Keratinocyte (primary cell): ENCODE measurements around the gene HSD17B1. TPM values are rescaled to one million over a fixed set of nuclear protein-coding genes. Genes with fewer than 3 reads are reported as not detected.
A peak's percentile ranks its signal among the peaks of the same experiment; 100 is the strongest.

Source experiments
- DNase-seq: peaks from one replicate; pipeline ENCODE4 v3.0.0-alpha.2; 2011; ENCODE audit warnings: low read depth, missing footprints, low spot score
- FAIRE-seq: peaks from 2 replicates; lab custom pipeline; 2011; peaks lifted over from hg19 to GRCh38; lab: Jason Lieb, UNC
- H2AFZ ChIP-seq: 2 replicates; pipeline ENCODE4 v1.6.0; 2012; ENCODE audit warnings: low read length, control low read depth, inconsistent platforms; ENCODE audit not compliant: control insufficient read depth
- H3K27ac ChIP-seq: 2 replicates; pipeline ENCODE4 v1.5.1; 2011; ENCODE audit warnings: low read length; ENCODE audit not compliant: control insufficient read depth, insufficient read depth
- H3K27me3 ChIP-seq: 3 replicates; pipeline ENCODE4 v1.6.0; 2011; ENCODE audit warnings: low read length; ENCODE audit not compliant: control insufficient read depth, insufficient read depth; ENCODE audit errors: extremely low read depth
- H3K36me3 ChIP-seq, 2 experiments: 2 replicates in 1 of 2; 3 replicates in 1 of 2; pipeline ENCODE4 v1.5.1; 2011; ENCODE audit warnings: low read length in 2 of 2, mild to moderate bottlenecking in 1 of 2; ENCODE audit not compliant: control insufficient read depth in 2 of 2, insufficient read depth in 2 of 2; ENCODE audit errors: extremely low read depth in 1 of 2
- H3K4me1 ChIP-seq: 3 replicates; pipeline ENCODE4 v1.5.1; 2011; ENCODE audit warnings: low read length; ENCODE audit not compliant: control insufficient read depth, insufficient read depth; ENCODE audit errors: extremely low read depth
- H3K4me2 ChIP-seq: 3 replicates; pipeline ENCODE4 v1.6.0; 2011; ENCODE audit warnings: low read depth, low read length; ENCODE audit not compliant: control insufficient read depth, insufficient read depth; ENCODE audit errors: extremely low read depth
- H3K4me3 ChIP-seq, 3 experiments: fragments of 200-600 bp in 1 of 3; sonication (generic) in 1 of 3; 2 replicates in 2 of 3; 3 replicates in 1 of 3; pipeline ENCODE4 v1.5.1; 2011 to 2016; ENCODE audit warnings: low read length in 3 of 3, mild to moderate bottlenecking in 3 of 3, control low read depth in 2 of 3, inconsistent platforms in 1 of 3, low read depth in 1 of 3, mixed read lengths in 1 of 3, mixed run types in 1 of 3, moderate library complexity in 1 of 3; ENCODE audit not compliant: control insufficient read depth in 2 of 3, insufficient read depth in 2 of 3; ENCODE audit errors: extremely low read depth in 1 of 3
- H3K79me2 ChIP-seq: 2 replicates; pipeline ENCODE4 v1.6.0; 2012; ENCODE audit warnings: low read length; ENCODE audit not compliant: control insufficient read depth, insufficient read depth
- H3K9ac ChIP-seq: 3 replicates; pipeline ENCODE4 v1.6.0; 2011; ENCODE audit warnings: low read length; ENCODE audit not compliant: control insufficient read depth, insufficient read depth; ENCODE audit errors: extremely low read depth
- H3K9me1 ChIP-seq: 3 replicates; pipeline ENCODE4 v1.6.0; 2011; ENCODE audit warnings: low read length; ENCODE audit not compliant: control insufficient read depth, insufficient read depth; ENCODE audit errors: extremely low read depth
- H3K9me3 ChIP-seq: 2 replicates; pipeline ENCODE4 v1.5.1; 2012; ENCODE audit warnings: low read depth, low read length; ENCODE audit not compliant: control insufficient read depth
- H4K20me1 ChIP-seq: 3 replicates; pipeline ENCODE4 v1.6.0; 2011; ENCODE audit warnings: low read length; ENCODE audit not compliant: control insufficient read depth, insufficient read depth; ENCODE audit errors: extremely low read depth
- EZH2 ChIP-seq: IDR thresholded peaks from one replicate; pipeline ENCODE4 v1.6.1; 2012; ENCODE audit warnings: inconsistent platforms, mild to moderate bottlenecking, low read length, moderate library complexity
- dilution Hi-C: fragments of 300-500 bp; cut with MboI; formaldehyde crosslinking; loops from one replicate; pipeline ENCODE4 v1.7.0; 2020; ENCODE audit warnings: low sequenced_read_pairs; ENCODE audit not compliant: extremely low pct_ligation_motif_present
- polyA plus RNA-seq, 5 experiments: library from polyadenylated mRNA; depleted of rRNA in 3 of 5; stranded (reverse) in 3 of 5; stranded (forward) in 1 of 5; unstranded in 1 of 5; fragments of >200 nt; gene quantifications; 1 replicate in 1 of 5; 2 replicates in 3 of 5; 3 replicates in 1 of 5; pipeline versions ENCODE4 v1.2.1 to v1.2.3, GENCODE V29; 2011 to 2012; ENCODE audit warnings: missing spikeins in 2 of 5, low read depth in 1 of 5, low replicate concordance in 1 of 5
- TF ChIP-seq, protein P1 (sequence below), 3 experiments: IDR thresholded peaks in 1 of 3; conservative IDR thresholded peaks in 1 of 3; optimal IDR thresholded peaks in 1 of 3; 2 replicates in 2 of 3; 3 replicates in 1 of 3; pipeline versions ENCODE3 to v1.5.1; 2011; ENCODE audit warnings: low read length in 3 of 3, mild to moderate bottlenecking in 3 of 3, moderate library complexity in 2 of 3, control low read depth in 1 of 3, inconsistent platforms in 1 of 3; ENCODE audit not compliant: insufficient read depth in 2 of 3; ENCODE audit errors: extremely low read depth in 1 of 3

HSD17B1 gene
- polyA plus RNA-seq, 1 donor (not counting 4 experiments of a cell fraction or from before 2014, with no cell fraction given) = 5.3 TPM

GRCh38 chr17:42553161-42553818 is 567 bp downstream of the HSD17B1 start:
- Histone ChIP-seq H3K4me1 (peaks cover 22% of the 10 kb centered on the region), H3K27me3 (no peaks in the 10 kb centered on the region), H3K27ac (peak overlapping the region; percentile 54), H3K36me3 (no peaks in the 10 kb centered on the region), H3K4me3 (peak overlapping the region; percentile 71 to 82 (median 80)), H3K9ac (peak overlapping the region; percentile 78), H3K9me3 (no peaks in the 10 kb centered on the region), H3K9me1 (no peaks in the 10 kb centered on the region), H3K4me2 (peak overlapping the region; percentile 86), H4K20me1 (no peaks in the 10 kb centered on the region), H2AFZ (peak overlapping the region; percentile 63), H3K79me2 (peaks cover 13% of the 10 kb centered on the region)
- dilution Hi-C loops = no loop called here
- no peak for TF ChIP-seq EZH2
- TF ChIP-seq, protein P1, sequence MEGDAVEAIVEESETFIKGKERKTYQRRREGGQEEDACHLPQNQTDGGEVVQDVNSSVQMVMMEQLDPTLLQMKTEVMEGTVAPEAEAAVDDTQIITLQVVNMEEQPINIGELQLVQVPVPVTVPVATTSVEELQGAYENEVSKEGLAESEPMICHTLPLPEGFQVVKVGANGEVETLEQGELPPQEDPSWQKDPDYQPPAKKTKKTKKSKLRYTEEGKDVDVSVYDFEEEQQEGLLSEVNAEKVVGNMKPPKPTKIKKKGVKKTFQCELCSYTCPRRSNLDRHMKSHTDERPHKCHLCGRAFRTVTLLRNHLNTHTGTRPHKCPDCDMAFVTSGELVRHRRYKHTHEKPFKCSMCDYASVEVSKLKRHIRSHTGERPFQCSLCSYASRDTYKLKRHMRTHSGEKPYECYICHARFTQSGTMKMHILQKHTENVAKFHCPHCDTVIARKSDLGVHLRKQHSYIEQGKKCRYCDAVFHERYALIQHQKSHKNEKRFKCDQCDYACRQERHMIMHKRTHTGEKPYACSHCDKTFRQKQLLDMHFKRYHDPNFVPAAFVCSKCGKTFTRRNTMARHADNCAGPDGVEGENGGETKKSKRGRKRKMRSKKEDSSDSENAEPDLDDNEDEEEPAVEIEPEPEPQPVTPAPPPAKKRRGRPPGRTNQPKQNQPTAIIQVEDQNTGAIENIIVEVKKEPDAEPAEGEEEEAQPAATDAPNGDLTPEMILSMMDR (optimal IDR thresholded peaks at IDR 0.05 in 1 of 3, IDR thresholded peaks at IDR 0.05 in 1 of 3, conservative IDR thresholded peaks at IDR 0.05 in 1 of 3; ENCODE audit: extremely low read depth in 1 of 3, insufficient read depth in 2 of 3, low read length in 3 of 3) = peak; percentile 51 to 58 (median 51)
- FAIRE-seq (no peak), DNase-seq (no peak)

GRCh38 chr17:42553866-42554249 is 1.1 kb downstream of the HSD17B1 start:
- TF ChIP-seq, protein P1 (optimal IDR thresholded peaks at IDR 0.05 in 1 of 3, IDR thresholded peaks at IDR 0.05 in 1 of 3, conservative IDR thresholded peaks at IDR 0.05 in 1 of 3; ENCODE audit: extremely low read depth in 1 of 3, insufficient read depth in 2 of 3, low read length in 3 of 3) = peak in 2 of 3 experiments; percentile 33 to 67
- no peak for TF ChIP-seq EZH2
- Histone ChIP-seq H3K36me3 (no peaks in the 10 kb centered on the region), H3K4me2 (peak overlapping the region; percentile 86), H3K79me2 (peaks cover 13% of the 10 kb centered on the region), H4K20me1 (no peaks in the 10 kb centered on the region), H3K27me3 (no peaks in the 10 kb centered on the region), H3K4me3 (peak overlapping the region; percentile 71 to 82 (median 80)), H3K9me1 (no peaks in the 10 kb centered on the region), H3K4me1 (peaks cover 20% of the 10 kb centered on the region), H3K9ac (peak overlapping the region; percentile 78), H3K27ac (peak overlapping the region; percentile 54), H2AFZ (peak overlapping the region; percentile 63), H3K9me3 (no peaks in the 10 kb centered on the region)
- DNase-seq (no peak), FAIRE-seq (no peak)
- dilution Hi-C loops = no loop called here
